OCI-LY7 (cell line): ENCODE measurements around the gene ADH7. TPM values are rescaled to one million over a fixed set of nuclear protein-coding genes. Genes with fewer than 3 reads are reported as not detected.

Source experiments
- BruUV-seq: library from RNA; stranded (reverse); fragments of 400-500 nt; replicated peaks from 2 replicates; lab custom pipeline; 2021; lab: Mats Ljungman, UMichigan
- CTCF ChIA-PET: fragments of 300-600 bp; sonication (Branson Sonifier 250); formaldehyde crosslinking; loops from one replicate; lab custom pipeline; 2022; ENCODE audit warnings: antibody characterized with exemption; ENCODE audit not compliant: unreplicated experiment; lab: Charles Lee
- POLR2A ChIA-PET: fragments of 300-600 bp; sonication (Branson Sonifier 250); formaldehyde crosslinking; loops from one replicate; lab custom pipeline; 2022; ENCODE audit warnings: antibody characterized with exemption; lab: Charles Lee
- DNase-seq: peaks from one replicate; pipeline ENCODE4 v3.0.0-alpha.2; 2015; ENCODE audit warnings: low spot score
- H2AFZ ChIP-seq: fragments of 200-600 bp; sonication (generic), shearing (Covaris generic); 2 replicates; pipeline ENCODE4 v1.6.1; 2014; ENCODE audit warnings: mild to moderate bottlenecking, antibody characterized with exemption, low read length, moderate library complexity
- H3K27ac ChIP-seq: fragments of 200-600 bp; sonication (generic); 2 replicates; pipeline ENCODE4 v1.5.1; 2014; ENCODE audit warnings: mixed run types, low read depth, mild to moderate bottlenecking, moderate library complexity, low read length, inconsistent platforms; ENCODE audit not compliant: poor library complexity, severe bottlenecking
- H3K36me3 ChIP-seq: fragments of 200-600 bp; sonication (generic); 2 replicates; pipeline ENCODE4 v1.6.1; 2014; ENCODE audit warnings: mild to moderate bottlenecking, antibody characterized with exemption, low read length, moderate library complexity, mixed read lengths; ENCODE audit not compliant: insufficient read depth
- H3K4me1 ChIP-seq: fragments of 200-600 bp; sonication (generic); 2 replicates; pipeline ENCODE4 v1.5.1; 2014; ENCODE audit warnings: mild to moderate bottlenecking, low read length; ENCODE audit not compliant: insufficient read depth, poor library complexity, severe bottlenecking
- H3K4me2 ChIP-seq: fragments of 200-600 bp; sonication (generic); 2 replicates; pipeline ENCODE4 v1.6.1; 2014; ENCODE audit warnings: mild to moderate bottlenecking, low read length
- H3K4me3 ChIP-seq: fragments of 200-600 bp; sonication (generic); 2 replicates; pipeline ENCODE4 v1.5.1; 2014; ENCODE audit warnings: mild to moderate bottlenecking, low read depth, low read length; ENCODE audit not compliant: poor library complexity, severe bottlenecking
- H3K79me2 ChIP-seq: fragments of 200-600 bp; sonication (generic); 2 replicates; pipeline ENCODE4 v1.6.1; 2016; ENCODE audit warnings: low read depth, mild to moderate bottlenecking, low read length, moderate library complexity, mixed read lengths; ENCODE audit not compliant: insufficient read depth
- H3K9me2 ChIP-seq: fragments of 200-600 bp; sonication (generic); 2 replicates; pipeline ENCODE4 v1.6.1; 2016; ENCODE audit warnings: mild to moderate bottlenecking, low read length, mixed read lengths; ENCODE audit not compliant: insufficient read depth
- H3K9me3 ChIP-seq: fragments of 200-600 bp; sonication (generic); 2 replicates; pipeline ENCODE4 v1.6.1; 2014; ENCODE audit warnings: mild to moderate bottlenecking, mixed run types, low read length, mixed read lengths
- H4K20me1 ChIP-seq: fragments of 200-600 bp; sonication (generic); 2 replicates; pipeline ENCODE4 v1.6.1; 2014; ENCODE audit warnings: mild to moderate bottlenecking, antibody characterized with exemption, low read length, moderate library complexity, mixed read lengths; ENCODE audit not compliant: insufficient read depth
- EZH2phosphoT487 ChIP-seq: fragments of 200-600 bp; sonication (generic); IDR thresholded peaks from 2 replicates; pipeline ENCODE4 v1.6.1; 2018; ENCODE audit warnings: low read depth, borderline replicate concordance, mild to moderate bottlenecking, mixed run types, antibody characterized with exemption, low read length, moderate library complexity, mixed read lengths
- intact Hi-C: fragments of 100-400 bp; cut with micrococcal nuclease; formaldehyde crosslinking; loops from one replicate; pipeline ENCODE4 v1.10.0; 2022; ENCODE audit not compliant: unreplicated experiment
- total RNA-seq, 2 experiments: library from RNA; depleted of rRNA in 1 of 2; stranded (reverse); fragments of >200 nt in 1 of 2; shearing (Covaris generic) in 1 of 2; gene quantifications; 2 replicates each; pipeline ENCODE4 v1.2.3, GENCODE V29; 2014 to 2022
- TF ChIP-seq, protein P1 (sequence below): fragments of 200-600 bp; sonication (generic); conservative IDR thresholded peaks from 2 replicates; pipeline ENCODE4 v1.5.1; 2014; ENCODE audit warnings: mild to moderate bottlenecking, antibody characterized with exemption, low read length, moderate library complexity, mixed read lengths

Gene ADH7
- total RNA-seq, 2 experiments from 2014 or later = not detected

DNA sequence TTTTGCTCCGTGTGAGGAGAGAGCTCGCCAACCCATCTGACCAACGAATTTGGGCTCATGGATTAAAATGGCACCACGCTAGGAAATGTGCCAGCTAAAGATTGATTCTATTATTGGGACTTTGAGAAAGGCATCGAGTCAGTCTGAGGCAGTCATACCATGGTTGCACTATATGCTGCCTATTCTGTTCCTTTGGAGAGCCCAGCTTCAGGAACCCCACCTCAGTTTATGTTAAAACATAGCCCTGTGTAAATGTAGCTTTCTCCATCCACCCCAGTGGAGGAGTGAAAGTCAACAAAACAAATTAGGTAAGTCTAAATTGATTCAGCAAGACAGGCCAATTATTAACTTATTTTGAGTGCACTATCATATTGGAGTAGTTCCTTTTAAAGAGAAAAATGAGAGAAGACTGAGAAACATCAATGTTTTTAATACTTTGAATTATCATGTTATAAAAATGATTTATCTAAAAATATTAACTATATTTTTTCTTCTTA, 24.5 kb upstream of the ADH7 start:
- Histone ChIP-seq H3K79me2 (no peaks in the 10 kb centered on the region), H3K27ac (no peak overlapping the region), H3K36me3 (no peaks in the 10 kb centered on the region), H3K4me2 (no peak overlapping the region), H3K9me3 (no peaks in the 10 kb centered on the region), H3K9me2 (no peaks in the 10 kb centered on the region), H4K20me1 (no peaks in the 10 kb centered on the region), H3K4me3 (no peak overlapping the region), H3K4me1 (no peaks in the 10 kb centered on the region), H2AFZ (no peak overlapping the region)
- CTCF ChIA-PET = no interaction called here
- no peak for DNase-seq
- TF ChIP-seq, protein P1, sequence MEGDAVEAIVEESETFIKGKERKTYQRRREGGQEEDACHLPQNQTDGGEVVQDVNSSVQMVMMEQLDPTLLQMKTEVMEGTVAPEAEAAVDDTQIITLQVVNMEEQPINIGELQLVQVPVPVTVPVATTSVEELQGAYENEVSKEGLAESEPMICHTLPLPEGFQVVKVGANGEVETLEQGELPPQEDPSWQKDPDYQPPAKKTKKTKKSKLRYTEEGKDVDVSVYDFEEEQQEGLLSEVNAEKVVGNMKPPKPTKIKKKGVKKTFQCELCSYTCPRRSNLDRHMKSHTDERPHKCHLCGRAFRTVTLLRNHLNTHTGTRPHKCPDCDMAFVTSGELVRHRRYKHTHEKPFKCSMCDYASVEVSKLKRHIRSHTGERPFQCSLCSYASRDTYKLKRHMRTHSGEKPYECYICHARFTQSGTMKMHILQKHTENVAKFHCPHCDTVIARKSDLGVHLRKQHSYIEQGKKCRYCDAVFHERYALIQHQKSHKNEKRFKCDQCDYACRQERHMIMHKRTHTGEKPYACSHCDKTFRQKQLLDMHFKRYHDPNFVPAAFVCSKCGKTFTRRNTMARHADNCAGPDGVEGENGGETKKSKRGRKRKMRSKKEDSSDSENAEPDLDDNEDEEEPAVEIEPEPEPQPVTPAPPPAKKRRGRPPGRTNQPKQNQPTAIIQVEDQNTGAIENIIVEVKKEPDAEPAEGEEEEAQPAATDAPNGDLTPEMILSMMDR = no peak
- no peak for TF ChIP-seq EZH2phosphoT487
- intact Hi-C loops = loop anchor here (5.0 to 10.0 kb wide), 2 partner anchors 345 to 467 kb away; no protein-coding TSS in a partner anchor
- POLR2A ChIA-PET = interaction anchor here (0.6 to 0.9 kb wide), 3 partner anchors 13 to 188 kb away, joined by 3 read pairs; no protein-coding TSS in a partner anchor
- BruUV-seq = no TSS peak

DNA sequence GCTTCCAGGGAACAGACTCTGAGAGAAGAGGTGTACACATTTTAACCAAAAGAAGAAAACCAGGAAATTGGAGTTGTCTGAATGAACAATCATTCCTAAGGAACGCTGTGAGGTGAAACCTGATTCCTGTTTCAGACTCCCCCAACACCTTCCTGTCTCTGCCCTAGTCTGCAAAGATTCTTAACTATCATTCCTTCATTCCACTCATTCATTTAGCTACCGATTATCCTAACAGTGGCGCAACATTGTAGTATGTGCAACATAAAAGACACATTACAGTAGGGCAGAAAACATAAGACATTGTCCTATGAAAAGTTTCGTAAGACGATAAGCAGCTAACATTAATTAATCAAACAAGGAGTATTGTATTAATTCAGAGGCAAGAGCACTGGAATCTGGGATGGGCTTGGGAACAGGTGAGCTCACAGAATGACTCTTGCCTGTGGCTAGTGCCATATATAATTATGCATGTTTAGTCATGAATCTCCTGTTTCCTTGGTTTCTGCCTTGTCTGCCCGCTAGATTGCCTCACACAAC, 23.8 kb upstream of the ADH7 start:
- Histone ChIP-seq H3K27ac (no peak overlapping the region), H3K4me1 (no peaks in the 10 kb centered on the region), H3K4me2 (no peak overlapping the region), H4K20me1 (no peaks in the 10 kb centered on the region), H3K4me3 (no peak overlapping the region), H3K9me3 (no peaks in the 10 kb centered on the region), H3K36me3 (no peaks in the 10 kb centered on the region), H3K79me2 (no peaks in the 10 kb centered on the region), H2AFZ (no peak overlapping the region), H3K9me2 (no peaks in the 10 kb centered on the region)
- no peak for DNase-seq
- intact Hi-C loops = no loop called here
- BruUV-seq = no TSS peak
- ChIA-PET CTCF (no interaction called here), POLR2A (interaction anchor here (0.9 kb wide), 1 partner anchor 12 kb away, joined by 3 read pairs; no protein-coding TSS in a partner anchor)
- TF ChIP-seq, protein P1 = no peak
- no peak for TF ChIP-seq EZH2phosphoT487

DNA sequence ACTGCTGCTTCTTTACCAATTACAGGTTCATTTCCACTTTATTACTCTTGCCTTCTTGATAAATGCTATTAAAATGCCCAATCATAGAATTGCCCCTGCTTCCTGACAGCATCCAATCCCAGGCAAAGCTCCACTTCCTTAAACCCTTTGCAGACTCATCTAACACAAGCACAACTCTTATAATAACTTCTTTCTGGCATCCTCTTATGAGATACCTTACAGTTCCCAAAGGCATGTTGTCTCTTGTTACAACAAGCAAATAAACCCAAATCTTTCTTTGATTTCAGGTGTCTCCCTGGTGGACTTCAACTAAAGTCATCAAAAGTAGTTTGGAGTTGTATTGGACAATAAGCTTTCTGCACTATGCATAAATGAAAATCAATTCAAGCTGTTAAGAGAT, 22.5 kb upstream of the ADH7 start:
- intact Hi-C loops = no loop called here
- H2AFZ ChIP-seq = no peak overlapping the region
- CTCF ChIA-PET = no interaction called here
- H4K20me1 ChIP-seq = no peaks in the 10 kb centered on the region
- no peak overlapping the region for H3K4me3 ChIP-seq
- no peak for DNase-seq
- H3K36me3 ChIP-seq = no peaks in the 10 kb centered on the region
- no TSS peak for BruUV-seq
- no peak overlapping the region for H3K4me2 ChIP-seq
- H3K9me3 ChIP-seq = 0 out of 2 replicates have a peak, but pooled peaks cover 4% of the 10 kb centered on the region
- H3K9me2 ChIP-seq = no peaks in the 10 kb centered on the region
- H3K4me1 ChIP-seq = no peaks in the 10 kb centered on the region
- POLR2A ChIA-PET = interaction anchor here (0.7 kb wide), 1 partner anchor 15 kb away, joined by 3 read pairs; no protein-coding TSS in a partner anchor
- TF ChIP-seq, protein P1 = no peak
- TF ChIP-seq EZH2phosphoT487 = no peak
- H3K79me2 ChIP-seq = no peaks in the 10 kb centered on the region
- H3K27ac ChIP-seq = no peak overlapping the region
